ENCODE measurements around the gene FAM124B.

GRCh38 chr2:224400174-224400810 is 1.6 kb downstream of the FAM124B start:
- TF ChIP-seq POLR2AphosphoS5 (IDR thresholded peaks at IDR 0.05; ENCODE audit: low read depth, low read length) (no peak), FOXM1 (IDR thresholded peaks at IDR 0.05; ENCODE audit: low read depth) (no peak), MAX (IDR thresholded peaks at IDR 0.05; ENCODE audit: low read depth) (no peak), EZH2phosphoT487 (IDR thresholded peaks at IDR 0.05; ENCODE audit: borderline replicate concordance, low read depth) (no peak), ZBTB33 (IDR thresholded peaks at IDR 0.05; ENCODE audit: borderline replicate concordance, low read depth) (no peak), MEF2A (IDR thresholded peaks at IDR 0.05; ENCODE audit: borderline replicate concordance, low read depth) (no peak), USF1 (IDR thresholded peaks at IDR 0.05; ENCODE audit: borderline replicate concordance, low read depth) (no peak), SIN3A (IDR thresholded peaks at IDR 0.05; ENCODE audit: borderline replicate concordance, low read depth, low read length) (no peak), NRF1 (IDR thresholded peaks at IDR 0.05; ENCODE audit: low read depth, low read length) (no peak)
- TF ChIP-seq, protein P1, sequence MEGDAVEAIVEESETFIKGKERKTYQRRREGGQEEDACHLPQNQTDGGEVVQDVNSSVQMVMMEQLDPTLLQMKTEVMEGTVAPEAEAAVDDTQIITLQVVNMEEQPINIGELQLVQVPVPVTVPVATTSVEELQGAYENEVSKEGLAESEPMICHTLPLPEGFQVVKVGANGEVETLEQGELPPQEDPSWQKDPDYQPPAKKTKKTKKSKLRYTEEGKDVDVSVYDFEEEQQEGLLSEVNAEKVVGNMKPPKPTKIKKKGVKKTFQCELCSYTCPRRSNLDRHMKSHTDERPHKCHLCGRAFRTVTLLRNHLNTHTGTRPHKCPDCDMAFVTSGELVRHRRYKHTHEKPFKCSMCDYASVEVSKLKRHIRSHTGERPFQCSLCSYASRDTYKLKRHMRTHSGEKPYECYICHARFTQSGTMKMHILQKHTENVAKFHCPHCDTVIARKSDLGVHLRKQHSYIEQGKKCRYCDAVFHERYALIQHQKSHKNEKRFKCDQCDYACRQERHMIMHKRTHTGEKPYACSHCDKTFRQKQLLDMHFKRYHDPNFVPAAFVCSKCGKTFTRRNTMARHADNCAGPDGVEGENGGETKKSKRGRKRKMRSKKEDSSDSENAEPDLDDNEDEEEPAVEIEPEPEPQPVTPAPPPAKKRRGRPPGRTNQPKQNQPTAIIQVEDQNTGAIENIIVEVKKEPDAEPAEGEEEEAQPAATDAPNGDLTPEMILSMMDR (IDR thresholded peaks at IDR 0.05): no peak
